Measurements from ENCODE around the gene WBP11.

DNA sequence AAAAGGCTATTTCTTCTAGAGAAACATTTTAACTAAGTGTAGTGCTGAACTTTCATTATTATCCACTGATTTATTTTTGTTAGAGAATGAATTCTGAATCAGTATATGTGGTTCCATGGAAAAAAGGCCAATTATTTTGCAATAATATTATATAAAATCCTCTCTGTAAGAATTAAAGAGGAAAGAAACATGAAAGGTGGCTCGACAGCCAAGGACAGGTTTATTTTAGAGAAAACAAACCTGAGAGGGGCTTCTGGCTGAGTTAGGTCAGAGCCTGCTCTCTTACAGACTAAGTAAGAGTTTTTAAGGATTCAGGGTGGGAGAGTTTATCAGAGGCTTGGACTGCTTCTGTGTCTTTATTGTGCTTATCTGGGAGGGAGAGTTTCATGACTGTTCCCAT lies 60.2 kb downstream of the WBP11 start:
- no peak for TF ChIP-seq CTCF (IDR thresholded peaks at IDR 0.05; ENCODE audit: insufficient read depth, low read length)
- no peak for TF ChIP-seq SPI1 (IDR thresholded peaks at IDR 0.05; ENCODE audit: borderline replicate concordance, low read depth)
- TF ChIP-seq REST (IDR thresholded peaks at IDR 0.05; ENCODE audit: insufficient replicate concordance, low read depth), result no peak

All from HL-60 (cell line).